Fibroblast of skin of left biceps (primary cell): ENCODE measurements around the gene MCC.

Source experiments
- DNase-seq, 2 experiments: peaks; one replicate each; pipeline ENCODE4 v3.0.0-alpha.2; 2013; ENCODE audit warnings: low read depth in 2 of 2

Gene MCC

GRCh38 chr5:113177225-113177624 is 311.0 kb downstream of the MCC start:
- DNase-seq, result no peak

- DNase-seq, result no peak
These were observed 311.5 kb downstream of the MCC start for GRCh38 chr5:113176734-113177133.

- DNase-seq, result no peak
These were observed 312.1 kb downstream of the MCC start for GRCh38 chr5:113176196-113176595.

- DNase-seq, result no peak
These were observed 315.9 kb downstream of the MCC start for GRCh38 chr5:113172231-113172826.

GRCh38 chr5:113171520-113171919 is 316.7 kb downstream of the MCC start:
- no peak for DNase-seq

GRCh38 chr5:113170707-113171106 is 317.5 kb downstream of the MCC start:
- DNase-seq, result no peak

GRCh38 chr5:113169720-113170119 is 318.5 kb downstream of the MCC start:
- no peak for DNase-seq

GRCh38 chr5:113167985-113168384 is 320.3 kb downstream of the MCC start:
- no peak for DNase-seq

GRCh38 chr5:113166852-113167366 is 321.3 kb downstream of the MCC start:
- DNase-seq, result peak in 1 of 2 experiments; percentile 50

- no peak for DNase-seq
These were observed 322.0 kb downstream of the MCC start for GRCh38 chr5:113166261-113166660.

GRCh38 chr5:113164021-113164420 is 324.2 kb downstream of the MCC start:
- no peak for DNase-seq

GRCh38 chr5:113163328-113163727 is 324.9 kb downstream of the MCC start:
- peak in 1 of 2 experiments; percentile 31 for DNase-seq

- peak; percentile 53 to 56 for DNase-seq
These were observed 325.5 kb downstream of the MCC start for GRCh38 chr5:113162770-113163169.

GRCh38 chr5:113162208-113162607 is 326.0 kb downstream of the MCC start:
- DNase-seq, result no peak

GRCh38 chr5:113161806-113162205 is 326.4 kb downstream of the MCC start:
- no peak for DNase-seq

GRCh38 chr5:113157886-113158285 is 330.4 kb downstream of the MCC start:
- DNase-seq, result no peak

GRCh38 chr5:113156271-113156877 is 331.9 kb downstream of the MCC start:
- DNase-seq, result no peak

GRCh38 chr5:113153512-113154097 is 334.6 kb downstream of the MCC start:
- DNase-seq, result peak; percentile 68 to 70

GRCh38 chr5:113152380-113152740 is 335.9 kb downstream of the MCC start:
- DNase-seq, result no peak

GRCh38 chr5:113151641-113152379 is 336.4 kb downstream of the MCC start:
- no peak for DNase-seq

GRCh38 chr5:113150821-113151220 is 337.4 kb downstream of the MCC start:
- DNase-seq, result no peak

- DNase-seq, result no peak
These were observed 338.0 kb downstream of the MCC start for GRCh38 chr5:113150221-113150620.

GRCh38 chr5:113147537-113147936 is 340.7 kb downstream of the MCC start:
- DNase-seq, result no peak
